Hepatocyte (in vitro differentiated cells): ENCODE data around the gene AVPR2. TPM values are rescaled to one million over a fixed set of nuclear protein-coding genes. Genes with fewer than 3 reads are reported as not detected.

ENCODE experiments used
- DNase-seq: peaks from one replicate; pipeline ENCODE4 v3.0.0-alpha.2; 2016; ENCODE audit warnings: low spot score
- H2AFZ ChIP-seq: fragments of 200-600 bp; sonication (generic); 2 replicates; pipeline ENCODE4 v1.6.0; 2016; ENCODE audit warnings: antibody characterized with exemption, mild to moderate bottlenecking
- H3K27ac ChIP-seq: fragments of 200-600 bp; sonication (generic); 2 replicates; pipeline ENCODE4 v1.5.1; 2016; ENCODE audit warnings: mild to moderate bottlenecking
- H3K27me3 ChIP-seq: fragments of 200-600 bp; sonication (generic); 2 replicates; pipeline ENCODE4 v1.6.1; 2016
- H3K36me3 ChIP-seq: fragments of 200-600 bp; sonication (generic); replicated peaks from 2 replicates; pipeline ENCODE4 v1.5.1; 2016; ENCODE audit warnings: low read depth; ENCODE audit not compliant: insufficient read depth
- H3K4me1 ChIP-seq: fragments of 200-600 bp; sonication (generic); 2 replicates; pipeline ENCODE4 v1.5.1; 2016; ENCODE audit warnings: mild to moderate bottlenecking, moderate library complexity; ENCODE audit not compliant: insufficient read depth
- H3K4me2 ChIP-seq: fragments of 200-600 bp; sonication (generic); 2 replicates; pipeline ENCODE4 v1.6.0; 2016
- H3K4me3 ChIP-seq: fragments of 200-600 bp; sonication (generic); 2 replicates; pipeline ENCODE4 v1.5.1; 2016; ENCODE audit warnings: mild to moderate bottlenecking
- H3K79me2 ChIP-seq: fragments of 200-600 bp; sonication (generic); 2 replicates; pipeline ENCODE4 v1.6.0; 2017; ENCODE audit warnings: mild to moderate bottlenecking
- H3K9me2 ChIP-seq: fragments of 200-600 bp; sonication (generic); replicated peaks from 2 replicates; pipeline ENCODE4 v1.6.0; 2017; ENCODE audit warnings: mild to moderate bottlenecking; ENCODE audit not compliant: insufficient read depth
- H3K9me3 ChIP-seq: fragments of 200-600 bp; sonication (generic); 2 replicates; pipeline ENCODE4 v1.5.1; 2016; ENCODE audit warnings: low read depth, mild to moderate bottlenecking
- H4K20me1 ChIP-seq: fragments of 200-600 bp; sonication (generic); 2 replicates; pipeline ENCODE4 v1.6.0; 2016; ENCODE audit warnings: mild to moderate bottlenecking; ENCODE audit not compliant: insufficient read depth, poor library complexity, severe bottlenecking
- EZH2 ChIP-seq: fragments of 200-600 bp; sonication (generic); IDR thresholded peaks from 2 replicates; pipeline ENCODE4 v1.6.1; 2016; ENCODE audit warnings: antibody characterized with exemption, mild to moderate bottlenecking, borderline replicate concordance
- EZH2phosphoT487 ChIP-seq: fragments of 200-600 bp; sonication (generic); IDR thresholded peaks from one replicate; pipeline ENCODE4 v1.6.1; 2018; ENCODE audit warnings: antibody characterized with exemption, mild to moderate bottlenecking, low read depth, moderate library complexity; ENCODE audit not compliant: unreplicated experiment, severe bottlenecking
- WGBS: methylation state at CpG from one replicate; pipeline ENCODE4 v1.1.6; 2016; ENCODE audit warnings: low lambda C conversion rate; ENCODE audit errors: missing lambda C conversion rate; 5-methylcytosine and 5-hydroxymethylcytosine counted together
- polyA plus RNA-seq: library from polyadenylated mRNA; unstranded; fragments of >200 nt; fragmentation: Nextera tagmentation; extraction: Ambion mirVana; gene quantifications from 2 replicates; pipeline ENCODE4 v1.2.1, GENCODE V29; 2016
- total RNA-seq: library from RNA; depleted of rRNA; stranded (reverse); fragments of >200 nt; gene quantifications from 2 replicates; pipeline ENCODE4 v1.2.3, GENCODE V29; 2014
- TF ChIP-seq, protein P1 (sequence below): fragments of 200-600 bp; sonication (generic); IDR thresholded peaks from 2 replicates; pipeline ENCODE4 v1.5.1; 2016; ENCODE audit warnings: antibody characterized with exemption, mild to moderate bottlenecking; ENCODE audit not compliant: poor library complexity

AVPR2 gene
- total and polyA plus RNA-seq, 2 experiments from 2014 or later = not detected

DNA sequence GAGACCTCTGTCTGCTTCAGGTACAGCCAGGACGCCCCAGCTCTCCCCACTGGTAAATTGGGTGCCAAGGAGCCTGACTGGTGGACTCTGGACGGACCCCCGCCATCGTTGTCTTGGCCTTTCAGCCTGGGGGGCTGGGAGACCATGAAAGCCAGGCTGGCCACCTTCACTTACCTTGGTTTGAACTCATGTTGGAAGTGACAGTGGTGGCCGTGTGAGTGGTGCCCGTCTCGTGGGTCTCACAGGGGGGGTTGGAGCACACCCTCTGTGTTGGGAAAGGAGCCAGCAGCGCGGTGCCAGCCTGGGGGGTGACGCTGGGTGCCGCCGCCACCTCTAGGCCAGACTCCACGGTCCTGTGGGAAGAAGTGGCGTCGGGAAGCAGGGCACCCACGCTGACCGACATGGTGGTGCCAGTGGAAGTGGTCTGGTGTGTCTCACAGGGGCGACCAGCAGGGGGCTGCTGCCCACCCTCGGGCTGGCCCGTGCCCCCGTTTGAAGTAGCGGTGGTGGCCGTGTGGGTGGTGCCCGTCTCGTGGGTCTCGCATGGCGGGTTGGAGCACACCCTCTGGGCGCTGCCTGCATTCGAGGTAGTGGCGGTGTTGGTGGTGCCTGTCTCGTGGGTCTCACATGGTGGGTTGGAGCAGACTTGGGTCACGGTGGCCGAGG, 49.6 kb downstream of the AVPR2 start:
- no peaks in the 10 kb centered on the region for H3K36me3 ChIP-seq
- no peak overlapping the region for H3K4me2 ChIP-seq
- TF ChIP-seq EZH2phosphoT487 = no peak
- TF ChIP-seq, protein P1, sequence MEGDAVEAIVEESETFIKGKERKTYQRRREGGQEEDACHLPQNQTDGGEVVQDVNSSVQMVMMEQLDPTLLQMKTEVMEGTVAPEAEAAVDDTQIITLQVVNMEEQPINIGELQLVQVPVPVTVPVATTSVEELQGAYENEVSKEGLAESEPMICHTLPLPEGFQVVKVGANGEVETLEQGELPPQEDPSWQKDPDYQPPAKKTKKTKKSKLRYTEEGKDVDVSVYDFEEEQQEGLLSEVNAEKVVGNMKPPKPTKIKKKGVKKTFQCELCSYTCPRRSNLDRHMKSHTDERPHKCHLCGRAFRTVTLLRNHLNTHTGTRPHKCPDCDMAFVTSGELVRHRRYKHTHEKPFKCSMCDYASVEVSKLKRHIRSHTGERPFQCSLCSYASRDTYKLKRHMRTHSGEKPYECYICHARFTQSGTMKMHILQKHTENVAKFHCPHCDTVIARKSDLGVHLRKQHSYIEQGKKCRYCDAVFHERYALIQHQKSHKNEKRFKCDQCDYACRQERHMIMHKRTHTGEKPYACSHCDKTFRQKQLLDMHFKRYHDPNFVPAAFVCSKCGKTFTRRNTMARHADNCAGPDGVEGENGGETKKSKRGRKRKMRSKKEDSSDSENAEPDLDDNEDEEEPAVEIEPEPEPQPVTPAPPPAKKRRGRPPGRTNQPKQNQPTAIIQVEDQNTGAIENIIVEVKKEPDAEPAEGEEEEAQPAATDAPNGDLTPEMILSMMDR = no peak
- TF ChIP-seq EZH2 = no peak
- no peaks in the 10 kb centered on the region for H3K9me3 ChIP-seq
- H3K4me3 ChIP-seq = no peak overlapping the region
- no peaks in the 10 kb centered on the region for H3K9me2 ChIP-seq
- H3K27ac ChIP-seq = no peak overlapping the region
- no peak for DNase-seq
- 88% methylated on average over 26 of the region's 33 CpGs for WGBS
- H4K20me1 ChIP-seq = no peaks in the 10 kb centered on the region
- no peaks in the 10 kb centered on the region for H3K79me2 ChIP-seq
- no peaks in the 10 kb centered on the region for H3K27me3 ChIP-seq
- H2AFZ ChIP-seq = no peak overlapping the region
- H3K4me1 ChIP-seq = no peaks in the 10 kb centered on the region

- Histone ChIP-seq H3K27ac (no peak overlapping the region), H3K4me2 (no peak overlapping the region), H3K27me3 (no peaks in the 10 kb centered on the region), H3K9me3 (no peaks in the 10 kb centered on the region), H3K79me2 (no peaks in the 10 kb centered on the region), H3K9me2 (no peaks in the 10 kb centered on the region), H3K36me3 (no peaks in the 10 kb centered on the region), H3K4me3 (no peak overlapping the region), H2AFZ (no peak overlapping the region), H4K20me1 (no peaks in the 10 kb centered on the region), H3K4me1 (no peaks in the 10 kb centered on the region)
- TF ChIP-seq EZH2phosphoT487 (no peak), EZH2 (no peak)
- TF ChIP-seq, protein P1 = no peak
- WGBS = 96% methylated on average over 43 of the region's 44 CpGs
- DNase-seq = no peak
Measured at GRCh38 chrX:153954558-153955227, 50.2 kb downstream of the AVPR2 start.

GRCh38 chrX:153955228-153955732, 50.8 kb downstream of the AVPR2 start:
- no peaks in the 10 kb centered on the region for H3K4me1 ChIP-seq
- H4K20me1 ChIP-seq = no peaks in the 10 kb centered on the region
- H3K27me3 ChIP-seq = no peaks in the 10 kb centered on the region
- no peaks in the 10 kb centered on the region for H3K79me2 ChIP-seq
- TF ChIP-seq, protein P1 = no peak
- TF ChIP-seq EZH2 (no peak), EZH2phosphoT487 (no peak)
- H3K4me2 ChIP-seq = no peak overlapping the region
- no peak overlapping the region for H3K4me3 ChIP-seq
- H3K27ac ChIP-seq = no peak overlapping the region
- H3K9me3 ChIP-seq = no peaks in the 10 kb centered on the region
- no peak for DNase-seq
- H3K36me3 ChIP-seq = no peaks in the 10 kb centered on the region
- WGBS = 80% methylated on average over 12 of the region's 12 CpGs
- no peak overlapping the region for H2AFZ ChIP-seq
- no peaks in the 10 kb centered on the region for H3K9me2 ChIP-seq
